HepG2 (cell line): Measurements from ENCODE around the gene CCDC57. TPM values are rescaled to one million over a fixed set of nuclear protein-coding genes. Genes with fewer than 3 reads are reported as not detected.

Experiments
- CCAR2 ChIP-seq: fragments of 200-400 bp; formaldehyde crosslinking; optimal IDR thresholded peaks from 2 replicates; pipeline ENCODE3; 2018; ENCODE audit warnings: low read depth, mild to moderate bottlenecking, low read length, moderate library complexity
- CHD2 ChIP-seq: IDR thresholded peaks from 2 replicates; pipeline ENCODE4 v1.6.1; 2011; ENCODE audit warnings: low read depth, low read length, improper control_type of control experiment
- ELF1 ChIP-seq: sonication (generic); formaldehyde crosslinking; IDR thresholded peaks from 2 replicates; pipeline ENCODE4 v1.4.0; 2020; ENCODE audit warnings: missing genetic modification reagents
- ELF4 ChIP-seq: sonication (generic); formaldehyde crosslinking; IDR thresholded peaks from 2 replicates; pipeline ENCODE4 v1.5.0; 2020; ENCODE audit warnings: missing genetic modification reagents, mild to moderate bottlenecking, moderate library complexity, borderline replicate concordance
- ISL2 ChIP-seq: sonication (generic); formaldehyde crosslinking; IDR thresholded peaks from 2 replicates; pipeline ENCODE4 v1.5.0; 2020; ENCODE audit warnings: missing genetic modification reagents
- NPAS2 ChIP-seq: sonication (generic); formaldehyde crosslinking; IDR thresholded peaks from 2 replicates; pipeline ENCODE4 v1.8.0; 2022; ENCODE audit warnings: mild to moderate bottlenecking, missing genetic modification reagents, borderline replicate concordance
- NR2F6 ChIP-seq, 2 experiments: IDR thresholded peaks; 2 replicates each; pipeline ENCODE4 v1.6.1; 2016; ENCODE audit warnings: antibody characterized with exemption in 1 of 2, mild to moderate bottlenecking in 1 of 2
- SRF ChIP-seq: IDR thresholded peaks from 2 replicates; pipeline ENCODE4 v1.6.1; 2011; ENCODE audit warnings: mild to moderate bottlenecking, low read depth, low read length, moderate library complexity
- TCF12 ChIP-seq, 2 experiments: fragments of 450-650 bp in 1 of 2; sonication (generic) in 1 of 2; formaldehyde crosslinking in 1 of 2; IDR thresholded peaks; 2 replicates each; pipeline versions ENCODE4 v1.6.1 to v1.8.0; 2017 to 2022; ENCODE audit warnings: antibody characterized with exemption in 1 of 2, mild to moderate bottlenecking in 1 of 2, missing genetic modification reagents in 1 of 2, moderate library complexity in 1 of 2
- ZFP36 ChIP-seq: fragments of 150-350 bp; IDR thresholded peaks from 2 replicates; pipeline ENCODE4 v1.6.1; 2018; ENCODE audit warnings: borderline replicate concordance, low read length, low read depth; ENCODE audit not compliant: partially characterized antibody
- ZFX ChIP-seq: sonication (generic); formaldehyde crosslinking; IDR thresholded peaks from 2 replicates; pipeline ENCODE4 v1.4.0; 2020; ENCODE audit warnings: mild to moderate bottlenecking, low read depth, missing genetic modification reagents, moderate library complexity
- ZFY ChIP-seq: sonication (generic); formaldehyde crosslinking; IDR thresholded peaks from 2 replicates; pipeline ENCODE4 v1.4.0; 2020; ENCODE audit warnings: missing genetic modification reagents
- ZNF264 ChIP-seq: sonication (generic); formaldehyde crosslinking; IDR thresholded peaks from 2 replicates; pipeline ENCODE4 v1.4.0; 2020; ENCODE audit warnings: missing genetic modification reagents
- ZNF317 ChIP-seq: sonication (generic); formaldehyde crosslinking; IDR thresholded peaks from 2 replicates; pipeline ENCODE4 v1.5.0; 2020; ENCODE audit warnings: mild to moderate bottlenecking, missing genetic modification reagents
- ZNF337 ChIP-seq: sonication (generic); formaldehyde crosslinking; IDR thresholded peaks from 2 replicates; pipeline ENCODE4 v1.5.1; 2020; ENCODE audit warnings: missing genetic modification reagents, low read depth, mild to moderate bottlenecking, borderline replicate concordance
- ZNF543 ChIP-seq: sonication (generic); formaldehyde crosslinking; IDR thresholded peaks from 2 replicates; pipeline ENCODE4 v1.4.0; 2020; ENCODE audit warnings: mild to moderate bottlenecking, missing genetic modification reagents
- ZNF766 ChIP-seq: sonication (generic); formaldehyde crosslinking; IDR thresholded peaks from 2 replicates; pipeline ENCODE4 v1.5.0; 2020; ENCODE audit warnings: missing genetic modification reagents, borderline replicate concordance
- ZNF790 ChIP-seq: sonication (generic); formaldehyde crosslinking; IDR thresholded peaks from 2 replicates; pipeline ENCODE4 v1.8.0; 2022; ENCODE audit warnings: missing genetic modification reagents, mild to moderate bottlenecking, borderline replicate concordance
- polyA plus RNA-seq, 8 experiments: library from polyadenylated mRNA; depleted of rRNA in 3 of 8; stranded (reverse) in 7 of 8; unstranded in 1 of 8; fragments of >200 nt; fragmentation: Illumina TruSeq in 4 of 8; extraction: Trizol in 4 of 8; gene quantifications; 2 replicates each; pipeline versions ENCODE4 v1.2.1 to v1.2.3, GENCODE V29; 2011 to 2016; ENCODE audit warnings: low read depth in 4 of 8, missing spikeins in 1 of 8, mixed read lengths in 1 of 8; ENCODE audit not compliant: insufficient read depth in 1 of 8
- total RNA-seq, 5 experiments: library from RNA; depleted of rRNA; stranded (reverse); fragments of >200 nt; fragmentation: Illumina TruSeq; extraction: Trizol; gene quantifications; 2 replicates each; pipeline ENCODE4 v1.2.3, GENCODE V29; 2016; ENCODE audit warnings: low read depth in 1 of 5
- TF ChIP-seq, protein P1 (sequence below): sonication (generic); formaldehyde crosslinking; IDR thresholded peaks from 2 replicates; pipeline ENCODE4 v1.5.0; 2020; ENCODE audit warnings: mild to moderate bottlenecking, missing genetic modification reagents, moderate library complexity
- TF ChIP-seq, protein P2 (sequence below): sonication (generic); formaldehyde crosslinking; IDR thresholded peaks from 2 replicates; pipeline ENCODE4 v1.4.0; 2020; ENCODE audit warnings: low read depth, missing genetic modification reagents
- TF ChIP-seq, protein P3 (sequence below): sonication (generic); formaldehyde crosslinking; IDR thresholded peaks from 2 replicates; pipeline ENCODE4 v1.8.0; 2022; ENCODE audit warnings: mild to moderate bottlenecking, missing genetic modification reagents, moderate library complexity
- TF ChIP-seq, protein P4 (sequence below): fragments of 450-650 bp; IDR thresholded peaks from 2 replicates; pipeline ENCODE4 v1.6.1; 2017

CCDC57 gene
- total and polyA plus RNA-seq, 2 of the 13 experiments (the other 11 are each of a cell fraction or from before 2014, with no cell fraction given), result 59.3 to 59.9 TPM

DNA sequence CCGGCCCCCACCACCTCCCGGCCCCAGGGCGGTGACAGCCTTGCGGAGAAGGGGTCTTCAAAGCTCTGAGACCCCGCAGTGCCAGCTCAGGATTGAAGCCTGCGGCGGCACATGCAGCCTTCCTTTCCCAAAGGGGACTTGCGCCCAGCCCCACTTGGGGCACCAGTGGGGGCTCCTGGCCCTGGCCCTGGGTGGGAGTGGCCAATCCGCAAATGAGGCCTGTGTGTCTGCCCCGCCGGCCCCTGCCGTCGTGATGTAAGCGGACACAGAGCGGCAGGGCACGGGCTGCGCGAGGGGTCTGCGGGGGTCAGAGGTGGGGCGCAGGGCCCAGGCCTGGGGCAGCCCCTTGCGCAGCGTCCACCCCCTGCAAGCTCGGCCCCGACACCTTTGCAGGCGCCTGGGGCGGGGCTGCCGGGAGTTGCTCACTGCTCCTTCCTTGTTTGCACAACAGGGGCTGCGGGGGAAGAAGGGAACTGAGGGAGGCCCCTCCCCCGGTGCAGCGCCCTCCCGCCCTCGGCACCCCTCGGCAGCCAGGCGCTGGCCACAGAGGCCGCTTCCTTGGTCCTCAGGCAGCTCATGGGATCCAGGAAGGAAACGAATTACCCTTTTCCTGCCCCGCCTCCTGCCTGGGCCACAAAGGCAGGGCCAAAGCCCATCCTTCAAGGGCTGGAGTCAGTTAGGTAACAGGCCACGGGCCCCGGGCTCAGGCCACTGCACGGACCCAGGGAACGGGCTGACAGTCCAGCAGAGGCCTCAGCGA lies 19.1 kb upstream of the CCDC57 start (continued):
- TF ChIP-seq, protein P1, sequence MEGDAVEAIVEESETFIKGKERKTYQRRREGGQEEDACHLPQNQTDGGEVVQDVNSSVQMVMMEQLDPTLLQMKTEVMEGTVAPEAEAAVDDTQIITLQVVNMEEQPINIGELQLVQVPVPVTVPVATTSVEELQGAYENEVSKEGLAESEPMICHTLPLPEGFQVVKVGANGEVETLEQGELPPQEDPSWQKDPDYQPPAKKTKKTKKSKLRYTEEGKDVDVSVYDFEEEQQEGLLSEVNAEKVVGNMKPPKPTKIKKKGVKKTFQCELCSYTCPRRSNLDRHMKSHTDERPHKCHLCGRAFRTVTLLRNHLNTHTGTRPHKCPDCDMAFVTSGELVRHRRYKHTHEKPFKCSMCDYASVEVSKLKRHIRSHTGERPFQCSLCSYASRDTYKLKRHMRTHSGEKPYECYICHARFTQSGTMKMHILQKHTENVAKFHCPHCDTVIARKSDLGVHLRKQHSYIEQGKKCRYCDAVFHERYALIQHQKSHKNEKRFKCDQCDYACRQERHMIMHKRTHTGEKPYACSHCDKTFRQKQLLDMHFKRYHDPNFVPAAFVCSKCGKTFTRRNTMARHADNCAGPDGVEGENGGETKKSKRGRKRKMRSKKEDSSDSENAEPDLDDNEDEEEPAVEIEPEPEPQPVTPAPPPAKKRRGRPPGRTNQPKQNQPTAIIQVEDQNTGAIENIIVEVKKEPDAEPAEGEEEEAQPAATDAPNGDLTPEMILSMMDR (CRISPR knock-in tag), result peak; percentile 45; the same call in 1 of the 2 replicates
- TF ChIP-seq ZNF264 (CRISPR knock-in tag) (peak; percentile 77; the same call in 1 of the 2 replicates), SRF (peak; percentile 12; the same call in 1 of the 2 replicates), ELF4 (CRISPR knock-in tag) (no peak), TCF12 (IDR thresholded peaks at IDR 0.05) (no peak), TCF12 (CRISPR knock-in tag; IDR thresholded peaks at IDR 0.05) (peak; percentile 15; the same call in 1 of the 2 replicates), ZNF790 (CRISPR knock-in tag) (no peak), ZNF766 (peak; percentile 15; the same call in 1 of the 2 replicates), CCAR2 (no peak), ZNF317 (CRISPR knock-in tag) (no peak; the same call in none of the 2 replicates), ELF1 (CRISPR knock-in tag) (peak; percentile 88), ZFY (peak; percentile 86), NPAS2 (CRISPR knock-in tag) (no peak), NR2F6 (IDR thresholded peaks at IDR 0.05) (peak; percentile 85), NR2F6 (CRISPR knock-in tag; IDR thresholded peaks at IDR 0.05) (peak; percentile 94), ISL2 (CRISPR knock-in tag) (peak; percentile 76; the same call in 1 of the 2 replicates), ZFP36 (no peak), CHD2 (no peak), ZNF543 (no peak), ZFX (CRISPR knock-in tag) (peak; percentile 91), ZNF337 (CRISPR knock-in tag) (no peak)
- TF ChIP-seq, protein P2, sequence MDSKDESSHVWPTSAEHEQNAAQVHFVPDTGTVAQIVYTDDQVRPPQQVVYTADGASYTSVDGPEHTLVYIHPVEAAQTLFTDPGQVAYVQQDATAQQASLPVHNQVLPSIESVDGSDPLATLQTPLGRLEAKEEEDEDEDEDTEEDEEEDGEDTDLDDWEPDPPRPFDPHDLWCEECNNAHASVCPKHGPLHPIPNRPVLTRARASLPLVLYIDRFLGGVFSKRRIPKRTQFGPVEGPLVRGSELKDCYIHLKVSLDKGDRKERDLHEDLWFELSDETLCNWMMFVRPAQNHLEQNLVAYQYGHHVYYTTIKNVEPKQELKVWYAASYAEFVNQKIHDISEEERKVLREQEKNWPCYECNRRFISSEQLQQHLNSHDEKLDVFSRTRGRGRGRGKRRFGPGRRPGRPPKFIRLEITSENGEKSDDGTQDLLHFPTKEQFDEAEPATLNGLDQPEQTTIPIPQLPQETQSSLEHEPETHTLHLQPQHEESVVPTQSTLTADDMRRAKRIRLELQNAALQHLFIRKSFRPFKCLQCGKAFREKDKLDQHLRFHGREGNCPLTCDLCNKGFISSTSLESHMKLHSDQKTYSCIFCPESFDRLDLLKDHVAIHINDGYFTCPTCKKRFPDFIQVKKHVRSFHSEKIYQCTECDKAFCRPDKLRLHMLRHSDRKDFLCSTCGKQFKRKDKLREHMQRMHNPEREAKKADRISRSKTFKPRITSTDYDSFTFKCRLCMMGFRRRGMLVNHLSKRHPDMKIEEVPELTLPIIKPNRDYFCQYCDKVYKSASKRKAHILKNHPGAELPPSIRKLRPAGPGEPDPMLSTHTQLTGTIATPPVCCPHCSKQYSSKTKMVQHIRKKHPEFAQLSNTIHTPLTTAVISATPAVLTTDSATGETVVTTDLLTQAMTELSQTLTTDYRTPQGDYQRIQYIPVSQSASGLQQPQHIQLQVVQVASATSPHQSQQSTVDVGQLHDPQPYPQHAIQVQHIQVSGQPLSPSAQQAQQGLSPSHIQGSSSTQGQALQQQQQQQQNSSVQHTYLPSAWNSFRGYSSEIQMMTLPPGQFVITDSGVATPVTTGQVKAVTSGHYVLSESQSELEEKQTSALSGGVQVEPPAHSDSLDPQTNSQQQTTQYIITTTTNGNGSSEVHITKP (CRISPR knock-in tag), result no peak
- TF ChIP-seq, protein P3, sequence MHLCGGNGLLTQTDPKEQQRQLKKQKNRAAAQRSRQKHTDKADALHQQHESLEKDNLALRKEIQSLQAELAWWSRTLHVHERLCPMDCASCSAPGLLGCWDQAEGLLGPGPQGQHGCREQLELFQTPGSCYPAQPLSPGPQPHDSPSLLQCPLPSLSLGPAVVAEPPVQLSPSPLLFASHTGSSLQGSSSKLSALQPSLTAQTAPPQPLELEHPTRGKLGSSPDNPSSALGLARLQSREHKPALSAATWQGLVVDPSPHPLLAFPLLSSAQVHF (CRISPR knock-in tag), result 0 out of 2 replicates have a peak, but pooled peaks have one; percentile 80
- TF ChIP-seq, protein P4, sequence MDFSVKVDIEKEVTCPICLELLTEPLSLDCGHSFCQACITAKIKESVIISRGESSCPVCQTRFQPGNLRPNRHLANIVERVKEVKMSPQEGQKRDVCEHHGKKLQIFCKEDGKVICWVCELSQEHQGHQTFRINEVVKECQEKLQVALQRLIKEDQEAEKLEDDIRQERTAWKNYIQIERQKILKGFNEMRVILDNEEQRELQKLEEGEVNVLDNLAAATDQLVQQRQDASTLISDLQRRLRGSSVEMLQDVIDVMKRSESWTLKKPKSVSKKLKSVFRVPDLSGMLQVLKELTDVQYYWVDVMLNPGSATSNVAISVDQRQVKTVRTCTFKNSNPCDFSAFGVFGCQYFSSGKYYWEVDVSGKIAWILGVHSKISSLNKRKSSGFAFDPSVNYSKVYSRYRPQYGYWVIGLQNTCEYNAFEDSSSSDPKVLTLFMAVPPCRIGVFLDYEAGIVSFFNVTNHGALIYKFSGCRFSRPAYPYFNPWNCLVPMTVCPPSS, result no peak
